Hippocampal formation (tissue), 2 donors: Measurements from ENCODE around the gene MYO3A.
"Not testable (repeated sequence)": the region's sequence is repeated elsewhere in the genome, so short reads cannot be mapped to it uniquely, and the experiment has no call there.

Source experiments
- DNase-seq, 2 donors: peaks; one replicate each; lab custom pipeline; 2025; lab: John Stamatoyannopoulos, UW

MYO3A gene

DNA sequence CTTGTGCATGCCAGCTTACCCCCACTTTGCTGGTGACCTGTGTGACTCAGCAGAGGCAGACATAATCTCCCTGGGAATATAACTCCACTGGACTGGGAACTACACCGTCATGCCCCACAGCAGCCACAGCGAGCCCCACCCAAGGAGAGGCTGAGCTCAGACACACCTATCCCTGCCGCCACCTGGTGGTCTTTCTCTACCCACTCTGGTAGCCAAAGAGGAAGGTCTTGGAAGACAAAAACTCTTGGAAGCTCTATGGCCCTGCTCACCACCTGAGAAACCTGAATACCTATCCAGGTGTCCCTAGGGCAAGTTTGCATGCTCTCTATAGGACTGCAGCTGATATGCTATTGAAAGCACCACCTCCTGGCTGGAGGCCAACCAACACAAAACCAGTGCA is 48.1 kb downstream of the MYO3A start:
- DNase-seq: no peak

DNA sequence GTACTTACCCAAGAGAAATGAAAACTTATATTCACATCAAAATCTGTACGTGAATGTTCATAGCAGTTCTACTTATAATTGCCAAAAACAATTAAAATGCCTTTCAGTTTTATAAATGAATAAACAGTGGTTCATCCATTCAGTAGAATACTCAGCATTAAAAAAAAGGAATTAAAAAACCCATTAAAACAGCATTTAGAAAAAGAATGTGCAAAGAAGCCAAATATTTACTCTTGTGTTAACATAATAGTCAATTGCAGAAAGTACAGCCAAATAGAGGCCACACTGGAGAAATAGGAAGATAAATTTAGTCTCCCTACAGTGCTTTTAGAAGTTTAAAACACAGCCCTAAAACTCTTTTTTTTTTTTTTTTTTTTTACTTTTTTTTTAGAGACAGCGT is 54.6 kb downstream of the MYO3A start:
- no peak for DNase-seq

DNA sequence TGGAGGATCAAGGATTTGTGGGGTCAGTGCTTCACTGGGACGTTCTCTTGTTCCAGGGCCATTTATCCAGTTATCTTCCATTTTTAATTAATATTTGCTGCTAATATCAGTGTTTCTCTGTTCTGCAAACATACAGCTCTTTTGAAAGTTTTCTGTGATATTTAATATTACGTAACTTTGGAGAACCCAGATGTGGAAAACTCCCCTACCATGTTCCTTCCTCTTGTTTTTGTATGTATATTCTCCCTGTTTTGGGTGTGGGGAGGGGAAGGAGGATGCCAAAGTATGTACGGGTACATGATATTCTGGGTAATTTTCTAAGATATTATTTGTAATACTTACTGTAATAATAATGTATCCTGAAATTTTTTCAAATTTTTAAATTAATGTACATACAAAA is 55.9 kb downstream of the MYO3A start:
- DNase-seq: no peak

DNA sequence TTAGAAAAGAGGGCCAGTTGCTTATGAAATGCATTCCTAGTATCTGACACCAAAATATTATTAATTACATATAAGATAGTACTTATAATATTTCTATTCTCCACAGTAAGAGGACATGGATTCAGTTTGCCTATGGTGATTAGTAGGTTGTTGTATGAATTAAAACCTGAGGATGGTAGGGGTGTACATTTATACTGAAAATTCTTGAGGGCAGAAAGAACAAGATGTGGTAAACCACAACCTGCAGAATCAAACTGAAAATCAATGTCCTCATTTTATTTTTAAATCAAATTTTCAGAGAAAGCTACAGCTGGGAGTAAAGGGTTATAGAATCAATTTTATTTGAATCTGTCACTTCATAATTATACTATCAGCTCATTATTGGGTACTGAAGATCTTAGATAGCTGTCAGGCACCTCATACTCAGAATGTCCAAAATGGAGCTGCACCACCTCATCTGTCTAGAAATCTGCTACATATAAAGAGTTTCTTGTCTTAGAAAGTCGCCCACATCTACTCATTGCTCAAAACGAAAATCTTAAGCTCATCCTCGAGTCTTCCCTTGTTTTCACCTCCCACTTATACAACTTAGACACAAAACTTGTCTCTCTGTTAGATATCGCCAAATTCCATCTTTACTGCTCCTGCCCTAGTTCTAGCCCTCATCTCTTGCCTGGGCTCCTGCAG is 65.4 kb downstream of the MYO3A start:
- no peak for DNase-seq

DNA sequence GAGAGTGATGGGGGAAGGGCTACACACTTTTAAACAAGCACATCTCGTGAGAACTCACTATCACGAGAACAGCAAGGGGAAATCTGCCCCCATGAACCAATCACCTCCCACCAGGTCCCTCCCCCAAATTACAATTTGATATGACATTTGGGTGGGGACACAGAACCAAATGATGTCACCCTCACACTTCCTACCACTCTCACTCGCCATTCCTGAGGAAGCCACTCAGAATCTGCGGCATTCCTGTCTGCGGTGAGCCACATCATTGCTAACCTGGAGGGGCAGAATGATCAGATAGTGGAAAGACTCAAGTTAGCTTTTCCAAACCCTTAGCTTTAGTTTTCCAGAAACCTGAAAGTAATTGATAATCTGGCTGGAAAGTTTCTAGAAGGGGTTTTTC is 66.9 kb downstream of the MYO3A start:
- DNase-seq: no peak

DNA sequence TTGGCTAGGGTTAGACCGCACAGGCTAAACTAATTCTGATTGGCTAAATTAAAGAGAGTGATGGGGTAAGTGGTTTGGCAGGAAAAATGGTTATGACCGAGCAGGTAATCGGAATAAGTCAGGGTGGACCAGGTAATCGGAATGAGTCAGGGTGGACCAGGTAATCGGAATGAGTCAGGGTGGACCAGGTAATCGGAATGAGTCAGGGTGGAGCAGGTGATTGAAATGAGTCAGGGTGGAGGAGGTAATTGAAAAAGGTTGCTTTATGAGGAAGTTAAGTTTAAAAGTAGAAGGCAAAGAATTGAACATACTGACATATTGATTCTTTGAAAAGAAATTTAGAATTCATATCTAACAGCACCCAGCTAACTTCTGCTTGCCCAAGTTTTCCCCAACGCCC is 68.4 kb downstream of the MYO3A start:
- DNase-seq: not testable (repeated sequence)

DNA sequence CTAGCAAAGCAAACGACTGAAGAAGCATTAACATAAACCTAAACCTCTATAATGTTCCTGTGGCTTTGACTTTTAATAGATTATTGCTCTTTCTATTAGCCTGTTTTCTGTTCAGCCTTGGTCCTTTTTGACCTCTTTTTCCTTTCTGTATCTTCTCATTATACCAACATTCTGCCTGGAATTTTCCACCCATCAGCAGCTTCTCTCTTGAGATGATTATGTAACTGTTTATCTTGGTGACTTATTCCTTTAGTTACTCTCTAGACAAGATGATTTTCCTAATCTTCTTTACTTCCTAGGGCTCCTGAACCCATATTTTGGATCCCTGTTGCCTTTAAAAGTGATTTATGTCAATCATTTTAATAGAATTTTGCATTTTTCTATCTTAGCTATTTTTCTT is 81.1 kb downstream of the MYO3A start:
- no peak for DNase-seq

DNA sequence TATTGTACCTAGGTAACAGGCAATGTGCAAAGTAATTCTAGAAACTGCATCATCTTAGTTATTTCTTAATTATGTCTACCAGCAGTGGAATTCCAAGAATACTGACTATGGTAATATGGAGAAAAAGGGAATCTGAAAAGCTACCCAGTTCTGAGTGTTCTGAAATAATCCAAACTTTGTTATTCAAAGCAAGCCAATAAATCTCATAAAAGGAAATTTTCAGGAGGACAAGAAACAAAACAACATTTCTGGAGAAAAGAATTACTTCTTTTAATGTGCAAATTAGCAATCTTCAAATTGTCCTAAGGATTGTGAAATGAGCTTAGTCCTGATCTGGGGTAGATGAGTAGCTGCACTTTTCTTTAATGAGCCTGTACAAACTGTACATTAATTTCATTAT is 88.8 kb downstream of the MYO3A start:
- DNase-seq: no peak

DNA sequence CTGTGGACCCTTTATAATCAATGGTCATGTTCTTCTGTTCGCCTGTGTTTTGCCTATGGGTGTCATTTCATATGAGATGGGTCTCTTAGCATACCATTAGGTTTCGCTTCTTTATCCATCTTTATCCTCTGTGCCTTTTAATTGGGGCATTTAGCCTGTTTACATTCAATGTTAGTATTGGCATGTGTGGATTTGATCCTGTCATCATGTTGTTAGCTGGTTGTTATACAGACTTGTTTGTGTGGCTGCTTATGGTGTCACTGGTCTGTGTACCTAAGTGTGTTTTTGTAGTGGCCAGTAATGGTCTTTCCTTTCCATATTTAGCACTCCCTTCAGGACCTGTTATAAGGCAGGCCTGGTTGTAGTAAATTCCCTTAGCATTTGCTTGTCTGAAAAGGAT is 90.3 kb downstream of the MYO3A start:
- no peak for DNase-seq

DNA sequence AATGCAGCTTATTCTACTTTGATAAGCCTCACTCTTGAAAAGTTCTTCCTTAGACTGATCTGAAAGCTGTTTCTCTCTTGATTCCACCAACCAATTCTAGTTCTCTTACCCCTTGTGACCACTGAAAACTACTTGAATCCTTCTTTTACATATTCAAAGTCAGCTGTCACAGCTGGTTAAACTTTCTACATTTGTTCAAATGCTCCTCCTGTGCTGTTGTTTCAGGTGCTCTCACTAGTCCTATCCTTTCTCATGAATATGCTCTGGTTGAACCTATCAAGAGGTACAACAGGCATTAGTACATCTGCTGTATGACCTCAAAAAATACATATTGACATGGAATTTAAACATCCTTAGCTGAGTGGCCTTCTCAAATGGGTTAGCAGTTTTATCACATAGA is 91.5 kb downstream of the MYO3A start:
- no peak for DNase-seq

DNA sequence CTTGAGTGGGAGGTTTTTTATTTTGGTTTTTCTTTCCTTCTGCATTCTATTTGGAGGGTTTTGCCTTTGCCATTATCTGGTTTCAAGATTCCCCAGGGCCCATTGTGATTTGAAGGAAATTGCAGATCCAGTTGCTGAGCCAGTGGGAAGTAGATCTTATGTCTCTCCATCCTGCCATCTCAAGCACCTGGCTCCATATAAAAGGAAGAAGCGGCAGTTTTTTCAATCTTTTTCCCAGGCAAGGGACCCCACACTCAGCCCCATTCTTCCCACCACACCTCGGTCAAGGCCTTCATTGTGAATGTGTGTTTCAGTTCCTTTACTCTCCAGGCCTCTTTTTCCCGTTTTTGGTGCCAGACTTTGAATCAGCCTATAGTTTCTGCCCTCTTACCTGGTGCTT is 95.8 kb downstream of the MYO3A start:
- no peak for DNase-seq

DNA sequence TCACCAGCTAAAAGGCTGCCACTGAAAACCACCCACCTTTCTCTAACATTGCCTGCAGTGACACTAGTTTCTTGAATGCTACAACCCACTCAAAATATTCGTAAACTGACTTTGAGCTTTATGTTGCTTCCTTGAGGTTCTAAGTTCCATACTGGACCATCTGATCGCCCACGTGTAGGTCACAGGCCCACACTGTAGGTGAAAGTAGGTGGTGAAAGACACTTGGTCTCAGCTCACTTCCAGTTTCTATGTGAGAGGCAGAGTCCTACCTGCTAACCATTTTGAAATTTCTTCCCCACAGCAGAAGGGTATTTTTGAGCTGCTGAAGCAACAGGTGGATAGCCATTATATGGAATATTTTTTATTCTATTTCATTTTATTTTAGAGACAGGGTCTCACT is 97.3 kb downstream of the MYO3A start:
- DNase-seq: no peak

DNA sequence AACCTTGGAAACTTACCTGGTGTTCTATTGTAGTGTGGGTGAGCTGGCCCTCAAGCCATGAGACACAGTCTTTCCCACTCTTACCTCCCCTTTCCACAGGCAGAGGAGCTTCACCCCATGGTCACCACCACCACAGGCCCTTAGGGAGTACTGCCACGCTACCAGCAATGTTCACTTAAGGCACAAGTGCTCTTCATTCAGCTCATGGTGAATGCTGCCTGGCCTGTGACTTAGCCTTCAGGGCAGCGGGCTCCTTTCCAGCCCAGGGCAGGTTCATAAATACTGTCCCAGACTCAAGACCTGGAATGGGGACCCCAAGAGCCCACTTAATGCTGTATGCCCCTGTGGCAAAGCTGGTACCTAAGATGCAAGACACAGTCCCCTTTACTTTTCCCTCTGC is 109.4 kb downstream of the MYO3A start:
- no peak for DNase-seq

DNA sequence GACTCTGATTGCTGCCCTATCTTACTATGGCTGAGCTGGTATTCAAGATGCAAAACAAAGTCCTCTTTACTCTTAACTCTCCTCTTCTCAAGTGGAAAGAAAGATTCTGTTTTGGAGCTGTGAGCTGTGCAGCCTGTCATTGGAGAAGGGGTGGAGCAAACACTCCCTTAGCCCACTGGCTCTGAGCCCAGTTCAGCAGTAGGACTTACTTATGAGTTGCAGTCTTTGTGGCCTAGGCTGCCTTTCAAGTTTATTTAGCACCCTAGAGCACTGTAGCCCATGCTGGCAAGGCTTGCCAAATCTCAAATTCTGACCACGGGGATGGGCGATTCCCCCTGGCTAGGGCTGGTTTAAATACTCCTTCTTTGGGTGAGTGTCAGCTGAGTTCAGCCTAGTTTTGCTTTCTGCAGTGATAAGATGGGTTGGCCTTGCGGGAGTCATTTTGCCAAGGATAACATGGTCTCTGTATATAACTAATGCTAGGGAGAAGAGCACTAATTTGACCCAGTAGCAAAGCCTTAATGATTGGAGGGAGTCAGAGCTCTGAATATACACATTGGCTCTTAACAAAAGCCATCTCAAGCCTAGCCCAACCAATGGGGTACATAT is 110.2 kb downstream of the MYO3A start:
- no peak for DNase-seq

DNA sequence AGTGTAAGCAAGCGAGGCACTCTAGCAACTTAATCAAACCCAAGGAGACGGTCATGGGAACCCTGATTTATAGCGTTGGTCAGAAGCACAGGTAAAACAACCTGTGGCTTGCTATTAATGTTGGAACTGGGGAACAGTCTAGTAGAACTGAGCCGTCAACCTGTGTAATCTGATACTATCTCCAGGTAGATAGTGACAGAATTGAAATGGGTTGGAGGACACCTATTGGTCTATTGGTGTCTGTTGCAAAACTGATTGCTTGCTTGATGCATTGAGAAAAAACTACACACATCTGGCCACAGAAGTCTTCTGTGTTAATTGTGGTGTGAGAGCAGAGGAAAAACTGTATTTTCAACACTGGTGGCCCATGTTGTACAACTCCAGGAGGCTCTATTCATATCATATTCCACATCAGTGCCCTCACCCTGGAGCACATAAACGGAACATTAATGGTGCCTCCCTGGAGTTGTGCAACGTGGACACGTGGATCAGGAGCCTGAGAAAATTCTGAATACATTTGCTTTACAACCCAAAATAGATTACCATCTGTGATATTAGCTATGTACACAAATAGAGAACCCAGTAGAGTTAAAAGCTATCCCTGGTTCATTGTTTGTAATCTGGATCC is 112.2 kb downstream of the MYO3A start:
- no peak for DNase-seq

DNA sequence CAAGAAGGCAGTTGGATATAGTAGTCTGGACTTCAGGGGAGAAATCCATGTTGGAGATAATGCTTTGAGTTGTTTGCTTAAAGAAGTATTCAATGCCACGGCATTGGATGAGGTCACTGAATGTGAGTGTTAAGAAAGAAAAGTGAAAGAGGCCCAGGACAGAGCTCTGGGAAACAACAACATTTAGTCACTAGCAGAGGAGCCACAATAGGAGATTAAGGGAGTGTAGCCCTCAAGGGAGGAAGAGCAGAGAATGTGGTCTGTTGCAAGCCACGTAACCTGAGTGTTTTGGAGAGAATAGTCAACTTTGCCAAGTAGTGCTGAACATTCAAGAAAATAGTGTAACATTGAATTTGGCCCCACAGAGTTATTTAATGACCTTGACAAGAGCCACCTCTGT is 114.7 kb downstream of the MYO3A start:
- DNase-seq: no peak

DNA sequence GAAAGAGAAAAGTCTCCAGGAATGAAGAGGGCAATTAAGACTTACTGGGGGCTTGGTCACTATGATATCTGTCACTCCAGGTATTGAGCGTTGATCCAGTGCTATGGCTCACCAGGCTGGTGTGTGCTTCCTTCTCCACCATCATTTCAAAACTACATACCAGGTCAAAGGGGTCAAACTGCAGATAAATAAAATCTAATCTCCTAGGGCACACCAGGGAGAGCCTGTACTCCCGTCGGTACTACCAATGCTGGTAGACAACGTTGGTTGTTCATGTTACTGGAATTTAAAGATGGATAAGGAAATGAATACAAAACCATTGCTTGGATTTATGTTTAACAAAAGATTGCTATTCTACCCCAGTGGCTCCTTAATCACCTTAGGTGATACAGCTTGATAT is 118.3 kb downstream of the MYO3A start:
- DNase-seq: no peak

DNA sequence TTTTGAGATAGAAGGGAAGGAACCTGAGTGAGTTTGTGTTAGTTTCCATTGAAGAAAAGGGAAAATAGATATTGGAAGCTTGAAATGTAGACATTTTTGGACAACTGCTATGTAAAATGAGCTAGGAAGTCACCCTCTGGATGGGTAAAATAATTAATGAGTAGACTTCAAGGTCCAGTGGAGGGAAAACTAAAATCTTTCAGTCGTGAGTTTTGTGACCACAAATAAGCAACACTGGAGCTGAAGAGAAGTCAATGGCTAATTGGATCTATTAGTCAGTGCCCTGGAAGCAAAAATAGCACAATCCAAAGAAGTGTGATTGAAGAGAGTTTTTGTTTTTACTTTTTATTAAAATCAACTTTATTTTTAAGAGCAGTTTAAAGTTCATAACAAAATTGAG is 123.4 kb downstream of the MYO3A start:
- DNase-seq: no peak

DNA sequence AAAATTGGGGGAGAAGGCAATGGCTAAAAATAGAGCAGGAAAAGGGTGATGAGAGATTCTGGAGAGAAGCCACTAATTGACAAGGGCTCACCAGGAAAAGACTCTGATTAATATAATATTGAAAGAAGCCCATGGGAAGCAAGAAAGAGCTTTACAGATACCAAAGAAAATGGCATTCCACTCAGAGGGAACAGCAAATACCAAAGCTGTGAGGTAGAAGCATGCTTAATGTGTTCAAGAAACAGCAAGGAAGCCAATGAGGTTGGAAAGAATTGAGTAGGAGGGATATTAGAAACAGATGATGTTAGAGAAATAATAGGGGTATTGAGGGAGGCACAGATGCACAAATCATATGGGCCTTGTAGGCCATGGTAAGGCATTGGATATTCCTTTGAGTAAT is 130.1 kb downstream of the MYO3A start:
- DNase-seq: no peak

DNA sequence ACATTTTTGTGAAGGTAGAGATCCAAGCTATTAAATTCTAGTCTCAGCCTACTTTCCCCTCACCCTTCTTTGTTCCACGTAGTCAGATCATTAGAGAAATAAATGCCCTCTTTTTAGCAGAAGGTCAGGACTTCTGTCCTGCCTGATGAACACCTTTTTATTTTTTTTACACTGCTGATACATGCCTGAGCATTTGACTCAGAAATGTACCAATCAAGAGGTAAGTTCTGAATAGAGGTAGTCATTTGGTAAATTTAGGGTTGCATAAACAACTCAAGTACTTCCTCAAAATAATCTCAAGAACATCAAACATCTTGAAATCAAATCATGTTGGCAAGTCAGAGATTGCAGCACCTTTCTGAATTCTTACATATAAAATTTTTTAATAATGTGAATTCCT is 133.7 kb downstream of the MYO3A start:
- no peak for DNase-seq

DNA sequence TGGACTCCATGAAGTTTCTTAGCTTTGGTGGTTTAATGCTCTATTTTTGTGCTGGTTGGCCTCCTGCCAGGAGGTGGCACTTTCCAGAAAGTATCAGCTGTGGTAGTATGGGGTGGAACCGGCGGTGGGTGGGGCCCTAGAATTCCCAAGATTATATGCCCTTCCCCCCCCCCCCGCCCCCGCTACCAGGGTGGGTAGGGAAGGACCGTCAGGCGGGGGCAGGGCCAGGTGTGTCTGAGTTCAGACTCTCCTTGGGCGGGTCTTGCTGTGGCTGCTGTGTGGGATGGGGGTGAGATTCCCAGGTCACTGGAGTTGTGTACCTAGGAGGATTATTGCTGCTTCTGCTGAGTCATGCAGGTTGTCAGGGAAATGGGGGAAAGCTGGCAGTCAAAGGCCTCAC is 146.9 kb downstream of the MYO3A start:
- not testable (repeated sequence) for DNase-seq

DNA sequence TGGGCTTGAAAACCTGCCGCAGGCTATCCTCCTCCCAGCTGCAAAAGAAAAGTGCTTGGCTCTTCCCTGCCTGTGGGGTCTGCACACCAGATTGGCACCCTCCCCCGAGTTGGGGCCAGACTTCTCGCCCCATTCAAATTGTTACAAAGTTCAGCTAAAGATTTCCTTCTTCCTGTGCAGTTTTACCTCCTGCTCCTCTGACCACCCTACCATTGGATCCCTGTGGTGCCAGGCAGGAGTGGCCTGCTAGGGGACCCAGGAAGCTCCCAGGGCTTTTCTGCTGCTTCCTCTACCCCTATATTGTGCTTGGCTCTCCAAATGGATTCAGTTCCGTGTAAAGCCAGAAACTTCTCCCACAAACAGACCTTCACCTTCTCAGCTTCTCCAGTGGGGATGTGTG is 147.4 kb downstream of the MYO3A start:
- DNase-seq: no peak

DNA sequence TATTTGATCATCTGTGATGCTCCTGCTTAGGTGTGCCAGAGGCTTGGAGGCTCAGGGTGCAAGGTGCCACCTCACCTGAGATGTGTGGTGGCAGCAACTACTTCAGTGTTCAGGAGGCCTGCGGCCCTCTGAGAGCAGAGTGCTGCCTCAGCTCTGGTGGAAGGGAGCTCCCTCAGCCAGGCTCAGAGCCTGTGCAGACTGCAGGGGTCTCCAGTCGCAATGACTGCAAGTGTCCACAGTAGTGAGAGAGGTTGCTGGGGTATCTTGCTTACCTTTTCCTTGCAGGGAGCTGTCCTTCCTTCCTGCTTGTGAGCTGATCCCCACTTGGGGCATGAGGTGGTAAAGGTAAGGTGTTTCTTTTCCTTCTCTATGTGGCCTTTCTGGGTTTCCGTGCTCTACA is 151.5 kb downstream of the MYO3A start:
- DNase-seq: no peak

DNA sequence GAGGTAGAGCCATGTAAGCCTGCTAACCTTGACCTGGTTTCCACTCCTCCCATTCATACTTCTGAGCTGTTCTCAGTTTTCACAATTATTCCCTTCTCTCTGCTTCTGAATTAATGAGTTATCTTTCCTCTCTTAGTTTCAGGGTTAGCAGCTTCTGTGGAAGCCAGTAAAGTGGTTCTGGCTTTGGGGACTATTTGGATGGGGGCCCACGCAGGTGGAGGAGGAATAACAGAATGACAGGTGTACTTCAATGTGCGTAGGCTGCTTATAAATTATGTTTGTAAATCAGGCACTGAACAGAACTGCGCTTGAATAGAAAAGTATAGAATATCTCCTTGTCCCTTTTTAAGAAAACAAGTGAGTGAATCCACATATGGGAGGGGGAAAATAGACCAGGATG is 153.6 kb downstream of the MYO3A start:
- no peak for DNase-seq
